Glutamatergic neuron (in vitro differentiated cells): ENCODE results near the gene CLIP2. TPM values are rescaled to one million over a fixed set of nuclear protein-coding genes. Genes with fewer than 3 reads are reported as not detected.
"Not testable (repeated sequence)": the region's sequence is repeated elsewhere in the genome, so short reads cannot be mapped to it uniquely, and the experiment has no call there.

Experiments
- DNase-seq: peaks from one replicate; pipeline ENCODE4 v3.0.0; 2022
- H3K27ac Mint-ChIP-seq: one replicate; pipeline ENCODE4 v1.8.0; 2020; ENCODE audit warnings: mild to moderate bottlenecking, mixed read lengths, inconsistent platforms; ENCODE audit not compliant: unreplicated experiment
- H3K27me3 Mint-ChIP-seq: one replicate; pipeline ENCODE4 v1.8.0; 2020; ENCODE audit warnings: mild to moderate bottlenecking, moderate library complexity, mixed read lengths, inconsistent platforms; ENCODE audit not compliant: unreplicated experiment
- H3K36me3 Mint-ChIP-seq: one replicate; pipeline ENCODE4 v1.8.0; 2020; ENCODE audit warnings: mild to moderate bottlenecking, mixed read lengths, inconsistent platforms; ENCODE audit not compliant: unreplicated experiment
- H3K4me1 Mint-ChIP-seq: one replicate; pipeline ENCODE4 v1.8.0; 2020; ENCODE audit warnings: mild to moderate bottlenecking, low read depth, mixed read lengths, inconsistent platforms; ENCODE audit not compliant: unreplicated experiment
- H3K4me3 Mint-ChIP-seq: one replicate; pipeline ENCODE4 v1.8.0; 2020; ENCODE audit warnings: mild to moderate bottlenecking, mixed read lengths, inconsistent platforms; ENCODE audit not compliant: unreplicated experiment
- H3K9me3 Mint-ChIP-seq: one replicate; pipeline ENCODE4 v1.8.0; 2020; ENCODE audit warnings: mild to moderate bottlenecking, moderate library complexity, mixed read lengths, inconsistent platforms; ENCODE audit not compliant: unreplicated experiment
- total RNA-seq: library from RNA; stranded (reverse); fragmentation: NEBNext Ultra II Directional; extraction: Animal tissue kit (Norgen Biotek cat#: 25700); gene quantifications from one replicate; pipeline ENCODE4 v1.2.1, GENCODE V29; 2021; ENCODE audit not compliant: unreplicated experiment
- TF ChIP-seq, protein P1 (sequence below): fragments of 200-600 bp; sonication (generic); IDR thresholded peaks from one replicate; pipeline ENCODE4 v1.5.0; 2021; ENCODE audit not compliant: partially characterized antibody, unreplicated experiment

Gene CLIP2
- total RNA-seq, 1 donor from 2014 or later = 96.1 TPM

DNA sequence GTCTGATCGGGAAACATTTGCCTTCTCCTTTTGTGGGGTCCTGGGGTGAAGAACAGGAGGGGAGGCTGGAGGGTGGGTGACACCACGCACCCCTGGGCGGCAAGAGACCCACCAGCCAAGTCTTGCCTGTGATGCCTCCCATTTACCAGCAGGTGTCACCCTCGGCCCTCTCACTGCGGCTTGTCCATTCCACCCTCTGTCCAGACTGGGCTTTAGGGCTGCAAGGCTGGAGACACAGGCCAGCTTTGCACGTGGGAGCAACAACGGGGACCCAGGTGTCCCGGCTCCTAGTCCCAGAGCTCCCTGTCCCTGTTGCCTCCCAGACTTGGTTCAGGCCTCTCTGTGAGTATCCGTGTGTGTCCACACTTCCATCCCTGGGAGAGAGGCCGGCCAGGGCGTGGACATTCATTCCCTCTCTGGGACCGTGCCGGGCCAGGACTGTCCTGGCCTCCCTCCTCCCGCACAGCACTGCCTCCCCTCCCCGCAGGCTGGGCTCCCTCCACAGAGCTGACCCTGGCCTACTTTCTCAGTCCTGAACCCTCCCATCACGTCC, 128.3 kb downstream of the CLIP2 start:
- Mint-ChIP-seq H3K4me1 (no peaks in the 10 kb centered on the region), H3K27ac (no peak overlapping the region), H3K9me3 (peaks cover 2% of the 10 kb centered on the region), H3K36me3 (no peaks in the 10 kb centered on the region), H3K4me3 (no peak overlapping the region), H3K27me3 (peaks cover 7% of the 10 kb centered on the region)
- TF ChIP-seq, protein P1, sequence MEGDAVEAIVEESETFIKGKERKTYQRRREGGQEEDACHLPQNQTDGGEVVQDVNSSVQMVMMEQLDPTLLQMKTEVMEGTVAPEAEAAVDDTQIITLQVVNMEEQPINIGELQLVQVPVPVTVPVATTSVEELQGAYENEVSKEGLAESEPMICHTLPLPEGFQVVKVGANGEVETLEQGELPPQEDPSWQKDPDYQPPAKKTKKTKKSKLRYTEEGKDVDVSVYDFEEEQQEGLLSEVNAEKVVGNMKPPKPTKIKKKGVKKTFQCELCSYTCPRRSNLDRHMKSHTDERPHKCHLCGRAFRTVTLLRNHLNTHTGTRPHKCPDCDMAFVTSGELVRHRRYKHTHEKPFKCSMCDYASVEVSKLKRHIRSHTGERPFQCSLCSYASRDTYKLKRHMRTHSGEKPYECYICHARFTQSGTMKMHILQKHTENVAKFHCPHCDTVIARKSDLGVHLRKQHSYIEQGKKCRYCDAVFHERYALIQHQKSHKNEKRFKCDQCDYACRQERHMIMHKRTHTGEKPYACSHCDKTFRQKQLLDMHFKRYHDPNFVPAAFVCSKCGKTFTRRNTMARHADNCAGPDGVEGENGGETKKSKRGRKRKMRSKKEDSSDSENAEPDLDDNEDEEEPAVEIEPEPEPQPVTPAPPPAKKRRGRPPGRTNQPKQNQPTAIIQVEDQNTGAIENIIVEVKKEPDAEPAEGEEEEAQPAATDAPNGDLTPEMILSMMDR = peak; percentile 92
- peak; percentile 77 for DNase-seq

DNA sequence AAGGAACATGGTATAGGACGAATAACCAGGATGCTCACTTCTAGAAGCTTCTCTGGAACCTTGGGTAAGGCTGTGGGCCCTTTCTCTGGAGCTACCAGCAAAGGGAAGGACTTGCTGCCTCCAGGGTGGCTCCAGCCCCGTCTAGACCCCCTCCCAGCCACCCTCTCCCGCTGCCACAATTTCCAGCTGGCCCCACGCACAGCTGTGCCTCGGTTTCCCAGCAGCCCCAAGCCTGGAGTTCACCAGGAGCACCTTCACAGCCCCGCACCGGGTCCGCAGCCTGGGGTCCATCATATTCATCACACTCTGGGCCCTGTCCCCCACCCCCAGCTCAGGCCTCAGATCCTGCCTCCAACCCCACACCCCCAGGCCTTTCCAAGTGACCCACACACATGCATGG, 128.9 kb downstream of the CLIP2 start:
- peaks cover 2% of the 10 kb centered on the region for H3K9me3 Mint-ChIP-seq
- no peak overlapping the region for H3K4me3 Mint-ChIP-seq
- TF ChIP-seq, protein P1 = no peak
- H3K36me3 Mint-ChIP-seq = no peaks in the 10 kb centered on the region
- H3K4me1 Mint-ChIP-seq = no peaks in the 10 kb centered on the region
- H3K27me3 Mint-ChIP-seq = peaks cover 7% of the 10 kb centered on the region
- no peak for DNase-seq
- H3K27ac Mint-ChIP-seq = peak overlapping the region; percentile 59

DNA sequence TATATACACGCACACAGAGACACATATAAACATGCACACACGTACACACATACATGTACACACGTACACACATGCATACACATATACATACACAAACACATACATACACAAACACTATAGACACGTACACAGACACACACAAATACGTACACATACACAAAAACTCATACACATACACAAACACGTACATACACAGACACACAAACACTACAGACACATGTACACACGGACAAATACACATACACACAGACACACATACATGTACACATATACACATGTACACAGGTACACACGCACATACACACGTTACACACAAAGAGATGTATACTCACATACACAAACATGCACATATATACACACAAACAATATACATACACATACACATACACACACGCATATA, 129.3 kb downstream of the CLIP2 start:
- Mint-ChIP-seq H3K4me3 (no peak overlapping the region), H3K27me3 (peaks cover 7% of the 10 kb centered on the region), H3K36me3 (no peaks in the 10 kb centered on the region), H3K4me1 (no peaks in the 10 kb centered on the region), H3K9me3 (peaks cover 2% of the 10 kb centered on the region), H3K27ac (peak overlapping the region; percentile 59)
- TF ChIP-seq, protein P1 = no peak
- DNase-seq = no peak

DNA sequence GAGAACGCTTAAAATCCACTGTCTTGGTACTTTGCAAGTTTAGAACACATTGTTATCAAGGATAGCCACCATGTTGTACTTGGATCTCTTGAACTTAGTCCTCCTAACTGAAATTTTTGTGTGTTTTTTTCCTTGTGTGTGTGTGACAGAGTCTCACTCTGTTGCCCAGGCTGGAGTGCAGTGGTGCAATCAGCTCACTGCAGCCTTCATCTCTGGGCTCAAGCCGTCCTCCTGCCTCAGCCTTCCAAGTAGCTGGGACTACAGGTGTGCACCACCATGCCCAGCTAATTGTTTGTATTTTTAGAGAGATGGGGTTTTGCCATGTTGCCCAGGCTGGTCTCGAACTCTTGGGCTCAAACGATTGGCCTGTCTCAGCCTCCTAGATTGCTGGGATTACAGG, 130.0 kb downstream of the CLIP2 start:
- not testable (repeated sequence) for H3K9me3 Mint-ChIP-seq, H3K27ac Mint-ChIP-seq, H3K36me3 Mint-ChIP-seq, H3K4me3 Mint-ChIP-seq, DNase-seq, H3K4me1 Mint-ChIP-seq, H3K27me3 Mint-ChIP-seq

DNA sequence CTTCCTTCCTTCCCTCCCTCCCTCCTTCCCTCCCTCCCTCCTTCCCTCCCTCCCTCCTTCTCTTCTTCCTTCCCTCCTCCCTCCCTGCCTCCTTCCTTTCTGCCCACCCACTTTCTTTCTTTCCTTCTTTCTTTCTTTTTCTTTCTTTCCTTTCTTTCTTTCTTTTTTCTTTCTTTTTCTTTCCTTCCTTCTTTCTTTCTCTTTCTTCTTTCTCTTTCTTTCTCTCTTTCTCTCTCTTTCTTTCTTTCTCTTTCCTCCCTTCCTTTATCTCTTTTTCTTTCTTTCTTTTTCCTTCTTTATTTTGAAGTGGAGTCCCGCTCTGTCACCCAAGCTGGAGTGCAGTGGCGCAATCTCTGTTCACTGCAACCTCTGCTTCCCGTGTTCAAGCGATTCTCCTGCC, 130.8 kb downstream of the CLIP2 start:
- peaks cover 2% of the 10 kb centered on the region for H3K9me3 Mint-ChIP-seq
- H3K36me3 Mint-ChIP-seq = no peaks in the 10 kb centered on the region
- H3K4me1 Mint-ChIP-seq = no peaks in the 10 kb centered on the region
- no peak overlapping the region for H3K27ac Mint-ChIP-seq
- no peak overlapping the region for H3K4me3 Mint-ChIP-seq
- peaks cover 4% of the 10 kb centered on the region for H3K27me3 Mint-ChIP-seq
- DNase-seq = no peak
- TF ChIP-seq, protein P1 = no peak
